Neural cell (in vitro differentiated cells): Measurements from ENCODE around the gene RGS4. TPM values are rescaled to one million over a fixed set of nuclear protein-coding genes. Genes with fewer than 3 reads are reported as not detected.

Source experiments
- H2AFZ ChIP-seq: fragments of 200-600, 300-800 bp; sonication (generic), shearing (Covaris generic); 2 replicates; pipeline ENCODE4 v1.6.0; 2014; ENCODE audit warnings: low read depth, mild to moderate bottlenecking, antibody characterized with exemption, low read length, moderate library complexity
- H3F3A ChIP-seq: fragments of 200-600 bp; shearing (Covaris generic); 2 replicates; pipeline ENCODE4 v1.6.1; 2016; ENCODE audit warnings: mild to moderate bottlenecking, moderate library complexity, mixed read lengths, antibody characterized with exemption, low read length; ENCODE audit not compliant: insufficient read depth, poor library complexity, severe bottlenecking
- H3K27ac ChIP-seq: fragments of 200-600, 300-800 bp; sonication (generic), shearing (Covaris generic); 2 replicates; pipeline ENCODE4 v1.5.1; 2014; ENCODE audit warnings: mild to moderate bottlenecking, low read length, moderate library complexity
- H3K27me3 ChIP-seq: fragments of 300-800, 200-600 bp; sonication (generic), shearing (Covaris generic); 2 replicates; pipeline ENCODE4 v1.6.0; 2014; ENCODE audit warnings: mild to moderate bottlenecking, low read depth, low read length, moderate library complexity; ENCODE audit not compliant: insufficient read depth
- H3K36me3 ChIP-seq: fragments of 300-800, 200-600 bp; sonication (generic), shearing (Covaris generic); 2 replicates; pipeline ENCODE4 v1.5.1; 2014; ENCODE audit warnings: mild to moderate bottlenecking, antibody characterized with exemption, low read length, moderate library complexity; ENCODE audit not compliant: insufficient read depth
- H3K4me2 ChIP-seq: fragments of 300-800, 200-600 bp; sonication (generic), shearing (Covaris generic); 2 replicates; pipeline ENCODE4 v1.6.0; 2014; ENCODE audit warnings: mild to moderate bottlenecking, low read length
- H3K4me3 ChIP-seq: fragments of 300-800, 200-600 bp; sonication (generic), shearing (Covaris generic); 2 replicates; pipeline ENCODE4 v1.5.1; 2014; ENCODE audit warnings: mild to moderate bottlenecking, low read length, moderate library complexity
- H3K79me2 ChIP-seq: fragments of 200-600 bp; shearing (Covaris generic); replicated peaks from 2 replicates; pipeline ENCODE4 v1.6.0; 2014; ENCODE audit warnings: mild to moderate bottlenecking, low read length, moderate library complexity; ENCODE audit not compliant: insufficient read depth
- H3K9ac ChIP-seq: fragments of 300-800, 200-600 bp; sonication (generic), shearing (Covaris generic); 2 replicates; pipeline ENCODE4 v1.6.1; 2016; ENCODE audit warnings: mild to moderate bottlenecking, low read length, mixed read lengths
- H3K9me2 ChIP-seq: fragments of 200-600 bp; shearing (Covaris generic); 2 replicates; pipeline ENCODE4 v1.6.1; 2016; ENCODE audit warnings: mild to moderate bottlenecking, low read length, mixed read lengths; ENCODE audit not compliant: insufficient read depth
- H3K9me3 ChIP-seq: fragments of 200-600, 300-800 bp; sonication (generic), shearing (Covaris generic); 2 replicates; pipeline ENCODE4 v1.6.1; 2016; ENCODE audit warnings: mild to moderate bottlenecking, mixed run types, low read length, moderate library complexity, mixed read lengths
- H4K20me1 ChIP-seq: fragments of 200-600 bp; shearing (Covaris generic); 2 replicates; pipeline ENCODE4 v1.6.1; 2016; ENCODE audit warnings: mild to moderate bottlenecking, mixed run types; ENCODE audit not compliant: insufficient read depth
- CTCF ChIP-seq: fragments of 450-650 bp; IDR thresholded peaks from 2 replicates; pipeline ENCODE4 v1.5.1; 2014; ENCODE audit warnings: antibody characterized with exemption, mild to moderate bottlenecking, moderate library complexity; ENCODE audit not compliant: poor library complexity, severe bottlenecking
- EP300 ChIP-seq: fragments of 450-650 bp; conservative IDR thresholded peaks from 2 replicates; pipeline ENCODE4 v1.6.1; 2014; ENCODE audit warnings: antibody characterized with exemption, mild to moderate bottlenecking, moderate library complexity; ENCODE audit not compliant: poor library complexity, severe bottlenecking
- EZH2 ChIP-seq: fragments of 200-600, 300-800 bp; shearing (Covaris generic), sonication (generic); IDR thresholded peaks from 2 replicates; pipeline ENCODE4 v1.6.1; 2014; ENCODE audit warnings: antibody characterized with exemption, low read length, borderline replicate concordance, mild to moderate bottlenecking; ENCODE audit not compliant: insufficient read depth, poor library complexity, severe bottlenecking
- MXI1 ChIP-seq: fragments of 450-650 bp; conservative IDR thresholded peaks from 2 replicates; pipeline ENCODE4 v1.6.1; 2014; ENCODE audit warnings: antibody characterized with exemption, mild to moderate bottlenecking; ENCODE audit not compliant: poor library complexity, severe bottlenecking
- POLR2AphosphoS5 ChIP-seq: IDR thresholded peaks from 2 replicates; pipeline ENCODE4 v1.6.1; 2012
- RAD21 ChIP-seq: fragments of 450-650 bp; conservative IDR thresholded peaks from 2 replicates; pipeline ENCODE4 v1.6.1; 2014; ENCODE audit warnings: antibody characterized with exemption, mild to moderate bottlenecking, moderate library complexity
- REST ChIP-seq: IDR thresholded peaks from 2 replicates; pipeline ENCODE4 v1.6.1; 2012; ENCODE audit warnings: borderline replicate concordance
- SMC3 ChIP-seq: fragments of 450-650 bp; conservative IDR thresholded peaks from 2 replicates; pipeline ENCODE4 v1.6.1; 2014; ENCODE audit warnings: antibody characterized with exemption, mild to moderate bottlenecking, moderate library complexity; ENCODE audit not compliant: poor library complexity
- TAF1 ChIP-seq: IDR thresholded peaks from 2 replicates; pipeline ENCODE4 v1.6.1; 2012; ENCODE audit warnings: low read depth
- polyA plus RNA-seq: library from polyadenylated mRNA; depleted of rRNA; stranded (reverse); fragments of >200 nt; gene quantifications from 2 replicates; pipeline ENCODE4 v1.2.3, GENCODE V29; 2014

Gene RGS4
- polyA plus RNA-seq, 1 donor from 2014 or later, result 1.6 TPM

GRCh38 chr1:163074716-163075284, 5.6 kb downstream of the RGS4 start:
- Histone ChIP-seq H3K27me3 (no peaks in the 10 kb centered on the region), H3K27ac (no peak overlapping the region), H3K9me2 (no peaks in the 10 kb centered on the region), H3K79me2 (no peaks in the 10 kb centered on the region), H3K4me2 (no peak overlapping the region), H4K20me1 (no peaks in the 10 kb centered on the region), H3K9me3 (no peaks in the 10 kb centered on the region), H3F3A (no peaks in the 10 kb centered on the region), H2AFZ (no peak overlapping the region), H3K36me3 (no peaks in the 10 kb centered on the region), H3K4me3 (no peak overlapping the region), H3K9ac (no peak overlapping the region)
- no peak for TF ChIP-seq CTCF

GRCh38 chr1:163076044-163076443, 6.9 kb downstream of the RGS4 start:
- TF ChIP-seq EZH2 (no peak), CTCF (no peak), EP300 (no peak), MXI1 (no peak), REST (no peak), SMC3 (no peak), RAD21 (no peak), POLR2AphosphoS5 (no peak), TAF1 (no peak)
- Histone ChIP-seq H3K9me3 (no peaks in the 10 kb centered on the region), H3K4me3 (no peak overlapping the region)

More at GRCh38 chr1:163076044-163076443, 6.9 kb downstream of the RGS4 start:
- Histone ChIP-seq H3K9ac (no peak overlapping the region), H3K9me2 (no peaks in the 10 kb centered on the region), H3K27ac (no peak overlapping the region), H3K27me3 (no peaks in the 10 kb centered on the region), H3F3A (no peaks in the 10 kb centered on the region), H3K4me2 (no peak overlapping the region), H3K36me3 (no peaks in the 10 kb centered on the region), H4K20me1 (no peaks in the 10 kb centered on the region), H2AFZ (no peak overlapping the region), H3K79me2 (no peaks in the 10 kb centered on the region)
